OCI-LY1 (cell line): ENCODE data around the gene CNRIP1.

Source experiments
- EZH2 ChIP-seq: fragments of 200-600 bp; sonication (generic), shearing (Covaris generic); IDR thresholded peaks from 2 replicates; pipeline ENCODE4 v1.8.0; 2017; ENCODE audit warnings: borderline replicate concordance, mixed run types, mild to moderate bottlenecking, antibody characterized with exemption, low read length, moderate library complexity, mixed read lengths
- TF ChIP-seq, protein P1 (sequence below): fragments of 200-600 bp; sonication (generic), shearing (Covaris generic); IDR thresholded peaks from 2 replicates; pipeline ENCODE4 v1.5.1; 2017; ENCODE audit warnings: mild to moderate bottlenecking, antibody characterized with exemption, low read length, moderate library complexity, mixed read lengths

DNA sequence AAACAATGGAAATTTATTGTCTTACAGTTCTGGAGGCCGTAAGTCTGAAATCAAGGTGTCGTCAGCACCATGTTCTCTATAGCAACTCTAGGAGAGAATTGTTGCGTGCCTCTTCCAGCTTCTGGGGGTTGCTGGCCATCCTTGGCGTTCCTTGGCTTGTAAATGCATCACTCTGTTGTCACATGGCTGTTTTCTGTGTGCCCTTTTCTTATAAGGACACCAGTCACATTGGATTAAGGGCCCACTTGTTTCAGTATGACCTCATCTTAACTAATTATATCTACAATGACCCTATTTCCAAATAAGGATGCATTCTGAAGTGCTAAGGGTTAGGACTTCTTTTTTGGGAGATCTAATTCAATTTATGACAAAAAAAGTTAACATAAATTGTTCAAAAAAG, 44.0 kb upstream of the CNRIP1 start:
- TF ChIP-seq, protein P1, sequence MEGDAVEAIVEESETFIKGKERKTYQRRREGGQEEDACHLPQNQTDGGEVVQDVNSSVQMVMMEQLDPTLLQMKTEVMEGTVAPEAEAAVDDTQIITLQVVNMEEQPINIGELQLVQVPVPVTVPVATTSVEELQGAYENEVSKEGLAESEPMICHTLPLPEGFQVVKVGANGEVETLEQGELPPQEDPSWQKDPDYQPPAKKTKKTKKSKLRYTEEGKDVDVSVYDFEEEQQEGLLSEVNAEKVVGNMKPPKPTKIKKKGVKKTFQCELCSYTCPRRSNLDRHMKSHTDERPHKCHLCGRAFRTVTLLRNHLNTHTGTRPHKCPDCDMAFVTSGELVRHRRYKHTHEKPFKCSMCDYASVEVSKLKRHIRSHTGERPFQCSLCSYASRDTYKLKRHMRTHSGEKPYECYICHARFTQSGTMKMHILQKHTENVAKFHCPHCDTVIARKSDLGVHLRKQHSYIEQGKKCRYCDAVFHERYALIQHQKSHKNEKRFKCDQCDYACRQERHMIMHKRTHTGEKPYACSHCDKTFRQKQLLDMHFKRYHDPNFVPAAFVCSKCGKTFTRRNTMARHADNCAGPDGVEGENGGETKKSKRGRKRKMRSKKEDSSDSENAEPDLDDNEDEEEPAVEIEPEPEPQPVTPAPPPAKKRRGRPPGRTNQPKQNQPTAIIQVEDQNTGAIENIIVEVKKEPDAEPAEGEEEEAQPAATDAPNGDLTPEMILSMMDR = no peak
- TF ChIP-seq EZH2 = no peak
